Spleen (tissue), 11 donors: ENCODE data around the gene AP1M1. TPM values are rescaled to one million over a fixed set of nuclear protein-coding genes. Genes with fewer than 3 reads are reported as not detected.

Experiments used
- DNase-seq: peaks from one replicate; pipeline ENCODE4 v3.0.0-alpha.2; 2020
- H3K27ac ChIP-seq, 8 donors: fragments of 200-600 bp; sonication (generic) in 7 of 8; 1 replicate in 4 of 8; 2 replicates in 4 of 8; pipeline versions ENCODE4 v1.5.0 to v1.8.0; 2016 to 2021; ENCODE audit warnings: inconsistent platforms in 4 of 8, mild to moderate bottlenecking in 4 of 8, moderate library complexity in 1 of 8
- H3K27me3 ChIP-seq, 7 donors: fragments of 200-600 bp; sonication (generic) in 6 of 7; replicated peaks in 1 of 7; 1 replicate in 4 of 7; 2 replicates in 3 of 7; pipeline versions ENCODE4 v1.5.0 to v1.8.0; 2016 to 2021; ENCODE audit warnings: inconsistent platforms in 3 of 7, mild to moderate bottlenecking in 1 of 7
- H3K36me3 ChIP-seq, 6 donors: fragments of 200-600 bp; sonication (generic) in 5 of 6; 1 replicate in 4 of 6; 2 replicates in 2 of 6; pipeline versions ENCODE4 v1.5.0 to v1.8.0; 2016 to 2021; ENCODE audit warnings: inconsistent platforms in 2 of 6
- H3K4me1 ChIP-seq, 6 donors: fragments of 200-600 bp; sonication (generic) in 5 of 6; 1 replicate in 3 of 6; 2 replicates in 3 of 6; pipeline versions ENCODE4 v1.5.0 to v1.8.0; 2016 to 2021; ENCODE audit warnings: inconsistent platforms in 3 of 6
- H3K4me3 ChIP-seq, 8 donors: fragments of 200-600 bp; sonication (generic) in 7 of 8; 1 replicate in 4 of 8; 2 replicates in 4 of 8; pipeline versions ENCODE4 v1.5.0 to v1.8.0; 2016 to 2021; ENCODE audit warnings: inconsistent platforms in 4 of 8, mild to moderate bottlenecking in 4 of 8, moderate library complexity in 2 of 8
- H3K9me3 ChIP-seq, 8 donors: fragments of 200-600 bp; sonication (generic) in 7 of 8; 1 replicate in 4 of 8; 2 replicates in 4 of 8; pipeline versions ENCODE4 v1.5.0 to v1.8.0; 2016 to 2021; ENCODE audit warnings: inconsistent platforms in 4 of 8
- POLR2A ChIP-seq, 3 donors: fragments of 450-650 bp; IDR thresholded peaks; one replicate each; pipeline ENCODE4 v1.5.1; 2017; ENCODE audit warnings: antibody characterized with exemption in 3 of 3, mild to moderate bottlenecking in 1 of 3
- POLR2AphosphoS5 ChIP-seq, 3 donors: sonication (generic); formaldehyde crosslinking; IDR thresholded peaks; one replicate each; pipeline ENCODE4 v1.5.1; 2017; ENCODE audit warnings: antibody characterized with exemption in 3 of 3
- WGBS, 5 donors: extraction: QIAGEN DNeasy Blood & Tissue Kit in 3 of 5; methylation state at CpG; one replicate each; pipeline versions ENCODE4 v1.1.5 to v1.1.7; 2013 to 2018; 5-methylcytosine and 5-hydroxymethylcytosine counted together
- intact Hi-C: fragments of 100-400 bp; cut with DNase I; formaldehyde crosslinking; loops from one replicate; pipeline ENCODE4 v1.15.0; 2023; ENCODE audit warnings: low total_unique reads
- polyA plus RNA-seq, 3 donors: library from polyadenylated mRNA; stranded (reverse); fragments of 200-250 nt; gene quantifications; one replicate each; pipeline ENCODE4 v1.2.1, GENCODE V29; 2013
- total RNA-seq, 7 donors: library from RNA; depleted of rRNA in 3 of 7; stranded (reverse); fragments of >200 nt in 3 of 7; fragmentation: NEBNext Ultra II Directional in 4 of 7; extraction: Animal tissue kit (Norgen Biotek cat#: 25700) in 4 of 7; gene quantifications; one replicate each; pipeline versions ENCODE4 v1.1.0 to v1.2.1, GENCODE V29; 2016 to 2021
- TF ChIP-seq, protein P1 (sequence below), 11 experiments: fragments of 200-600 bp in 7 of 11; fragments of 450-650 bp in 4 of 11; sonication (generic) in 4 of 11; IDR thresholded peaks in 8 of 11; conservative IDR thresholded peaks in 3 of 11; 1 replicate in 7 of 11; 2 replicates in 4 of 11; pipeline versions ENCODE4 v1.4.0 to v1.8.0; 2016 to 2021; ENCODE audit warnings: antibody characterized with exemption in 11 of 11, inconsistent platforms in 4 of 11, mild to moderate bottlenecking in 1 of 11
- donor health status: healthy with polysubstance abuse.
- donor health status: DM: no; HTN: no; CAD: no; lungs with moderate emphysema.
- donor health status: DM: no; HTN: no; CAD: no.
- donor health status: Bipolar disorder and iron deficiency.
- donor health status: healthy.
- donor health status: DM: no; HTN: no; CAD: no.
- donor health status: DM: yes; HTN: yes; CAD: no.

Gene AP1M1
- total and polyA plus RNA-seq, 10 donors = 27.9 to 82.8 (median 60.5) TPM

DNA sequence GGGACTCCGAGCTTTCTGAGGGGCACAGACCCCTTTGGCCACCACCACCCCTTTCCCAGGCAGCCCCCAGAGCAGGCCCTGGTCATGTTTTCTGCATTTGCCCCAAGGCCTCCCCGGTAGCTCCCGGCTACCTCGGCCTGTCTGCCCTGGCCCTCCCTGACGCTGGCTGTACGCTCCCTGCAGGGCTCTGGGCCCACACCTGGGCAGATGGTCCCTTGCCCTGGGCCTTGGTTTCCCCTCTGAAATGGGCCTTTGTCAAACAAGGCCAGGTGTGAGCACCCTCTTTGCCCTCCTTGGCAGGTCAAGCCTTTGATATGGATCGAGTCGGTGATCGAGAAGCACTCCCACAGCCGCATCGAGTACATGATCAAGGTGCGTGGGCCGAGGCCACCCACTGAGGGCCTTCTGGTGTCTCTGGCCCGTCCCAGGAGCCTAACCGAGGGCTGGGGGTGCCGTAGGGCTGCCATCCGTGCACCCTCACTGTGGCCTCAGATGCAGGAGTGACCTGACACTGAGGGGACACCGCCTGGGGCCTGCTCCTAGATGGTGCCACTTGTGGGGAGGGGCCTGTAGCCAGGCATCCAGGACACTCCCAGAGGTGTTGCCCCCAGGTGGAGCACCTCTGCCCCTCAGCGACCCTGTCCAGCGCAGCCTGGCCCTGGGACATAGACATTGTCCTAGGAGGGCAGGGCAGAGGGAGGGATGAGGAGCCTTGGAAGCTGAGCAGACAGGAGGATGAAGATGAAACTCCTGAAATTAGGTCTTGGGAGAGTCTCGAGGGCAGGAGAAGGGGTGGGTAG lies 30.3 kb downstream of the AP1M1 start:
- Histone ChIP-seq H3K36me3 (peaks cover 0 to 100% (median 95%) of the 10 kb centered on the region in 6 donors), H3K27me3 (no peaks in the 10 kb centered on the region), H3K4me1 (no peaks in the 10 kb centered on the region), H3K27ac (no peak overlapping the region), H3K4me3 (no peak overlapping the region), H3K9me3 (peaks cover 0 to 2% (median 0%) of the 10 kb centered on the region in 8 donors)
- WGBS, 5 donors = 88 to 96% (median 92%) methylated on average over 18 to 21 of the region's 21 CpGs
- no peak for DNase-seq
- TF ChIP-seq POLR2A (IDR thresholded peaks at IDR 0.05) (no peak), POLR2AphosphoS5 (IDR thresholded peaks at IDR 0.05) (peak in 1 of 3 donors; percentile 33)
- intact Hi-C loops = no loop called here

DNA sequence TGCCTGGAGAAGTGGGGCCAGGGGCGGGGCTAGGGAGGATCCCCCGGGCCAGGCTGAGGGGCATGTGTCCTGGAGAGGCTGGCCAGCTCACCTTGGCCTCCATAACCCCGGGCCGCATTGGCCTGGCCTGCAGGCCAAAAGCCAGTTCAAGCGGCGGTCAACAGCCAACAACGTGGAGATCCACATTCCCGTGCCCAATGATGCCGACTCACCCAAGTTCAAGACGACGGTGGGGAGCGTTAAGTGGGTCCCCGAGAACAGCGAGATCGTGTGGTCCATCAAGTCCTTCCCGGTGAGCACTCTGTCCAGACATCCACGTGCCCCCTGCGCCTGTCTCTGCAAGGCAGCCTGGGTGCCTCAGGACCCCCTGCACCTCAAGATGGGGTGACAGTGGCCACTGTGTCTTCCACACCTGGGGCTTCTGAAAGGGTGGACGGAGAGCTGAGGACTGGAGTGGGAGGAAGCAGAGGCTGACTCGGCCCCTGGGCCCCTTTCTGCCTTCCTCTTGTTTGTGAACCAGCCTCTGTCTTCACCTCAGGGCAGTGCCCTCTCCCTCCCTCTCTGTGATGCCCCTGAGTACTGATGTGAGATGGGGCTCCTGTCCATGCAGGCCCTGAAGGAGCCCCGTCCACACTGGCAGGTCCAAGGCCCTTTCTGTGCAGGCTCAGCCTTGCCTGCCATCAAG lies 31.1 kb downstream of the AP1M1 start:
- no peak for DNase-seq
- Histone ChIP-seq H3K36me3 (peaks cover 0 to 100% (median 95%) of the 10 kb centered on the region in 6 donors), H3K4me3 (no peak overlapping the region), H3K9me3 (no peaks in the 10 kb centered on the region), H3K27me3 (no peaks in the 10 kb centered on the region), H3K4me1 (no peaks in the 10 kb centered on the region), H3K27ac (no peak overlapping the region)
- intact Hi-C loops = no loop called here
- TF ChIP-seq POLR2A (IDR thresholded peaks at IDR 0.05) (no peak), POLR2AphosphoS5 (IDR thresholded peaks at IDR 0.05) (no peak)
- TF ChIP-seq, protein P1, sequence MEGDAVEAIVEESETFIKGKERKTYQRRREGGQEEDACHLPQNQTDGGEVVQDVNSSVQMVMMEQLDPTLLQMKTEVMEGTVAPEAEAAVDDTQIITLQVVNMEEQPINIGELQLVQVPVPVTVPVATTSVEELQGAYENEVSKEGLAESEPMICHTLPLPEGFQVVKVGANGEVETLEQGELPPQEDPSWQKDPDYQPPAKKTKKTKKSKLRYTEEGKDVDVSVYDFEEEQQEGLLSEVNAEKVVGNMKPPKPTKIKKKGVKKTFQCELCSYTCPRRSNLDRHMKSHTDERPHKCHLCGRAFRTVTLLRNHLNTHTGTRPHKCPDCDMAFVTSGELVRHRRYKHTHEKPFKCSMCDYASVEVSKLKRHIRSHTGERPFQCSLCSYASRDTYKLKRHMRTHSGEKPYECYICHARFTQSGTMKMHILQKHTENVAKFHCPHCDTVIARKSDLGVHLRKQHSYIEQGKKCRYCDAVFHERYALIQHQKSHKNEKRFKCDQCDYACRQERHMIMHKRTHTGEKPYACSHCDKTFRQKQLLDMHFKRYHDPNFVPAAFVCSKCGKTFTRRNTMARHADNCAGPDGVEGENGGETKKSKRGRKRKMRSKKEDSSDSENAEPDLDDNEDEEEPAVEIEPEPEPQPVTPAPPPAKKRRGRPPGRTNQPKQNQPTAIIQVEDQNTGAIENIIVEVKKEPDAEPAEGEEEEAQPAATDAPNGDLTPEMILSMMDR (IDR thresholded peaks at IDR 0.05 in 8 of 11, conservative IDR thresholded peaks at IDR 0.05 in 3 of 11) = no peak
- WGBS, 5 donors = 82 to 91% (median 88%) methylated on average over 19 to 21 of the region's 21 CpGs

DNA sequence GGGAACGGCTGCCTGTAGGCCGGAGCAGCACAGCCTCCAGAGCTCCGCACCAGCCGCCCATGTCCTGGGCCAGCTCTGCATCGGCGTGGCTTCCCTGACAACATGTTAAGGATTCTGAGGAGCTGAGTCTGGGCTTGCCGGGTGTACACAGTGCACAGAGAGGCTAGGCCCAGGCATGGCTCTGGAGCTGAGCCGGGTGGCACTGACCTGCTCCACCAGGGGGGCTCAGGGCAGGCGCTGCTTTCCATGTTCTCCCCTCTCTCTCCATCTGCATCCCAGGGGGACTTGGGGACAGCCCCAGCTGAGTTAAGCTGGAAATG lies 31.6 kb downstream of the AP1M1 start:
- no peak for DNase-seq
- Histone ChIP-seq H3K27ac (no peak overlapping the region), H3K4me1 (no peaks in the 10 kb centered on the region), H3K4me3 (no peak overlapping the region), H3K27me3 (no peaks in the 10 kb centered on the region), H3K36me3 (peaks cover 0 to 100% (median 95%) of the 10 kb centered on the region in 6 donors), H3K9me3 (no peaks in the 10 kb centered on the region)
- TF ChIP-seq, protein P1 (IDR thresholded peaks at IDR 0.05 in 8 of 11, conservative IDR thresholded peaks at IDR 0.05 in 3 of 11) = no peak
- TF ChIP-seq POLR2A (IDR thresholded peaks at IDR 0.05) (no peak), POLR2AphosphoS5 (IDR thresholded peaks at IDR 0.05) (no peak)
- intact Hi-C loops = no loop called here
- WGBS, 5 donors = 86 to 97% (median 94%) methylated on average over 8 to 9 of the region's 9 CpGs

DNA sequence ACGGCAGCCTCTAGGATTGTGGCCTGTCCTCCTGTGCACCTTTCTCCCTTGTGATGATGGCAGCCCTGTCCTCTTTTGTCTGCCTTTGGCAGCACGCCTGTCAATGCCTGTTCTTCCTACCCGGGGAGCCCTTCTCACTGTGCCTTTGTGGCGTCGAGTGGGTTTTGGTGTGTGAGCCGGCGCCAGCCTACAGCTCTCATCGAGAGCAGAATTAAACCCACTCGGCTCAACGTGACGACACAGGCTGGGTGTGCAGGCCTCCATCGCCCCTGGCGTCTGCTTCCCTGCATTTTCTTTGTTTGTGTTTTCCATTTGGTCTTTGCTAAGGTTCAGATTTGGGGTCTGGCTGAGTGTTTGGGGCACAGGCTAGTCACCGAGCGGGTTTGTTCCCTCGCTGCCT lies 34.4 kb downstream of the AP1M1 start:
- H3K27me3 ChIP-seq = no peaks in the 10 kb centered on the region
- no peaks in the 10 kb centered on the region for H3K9me3 ChIP-seq
- DNase-seq = no peak
- H3K27ac ChIP-seq = no peak overlapping the region
- no peak for TF ChIP-seq POLR2AphosphoS5 (IDR thresholded peaks at IDR 0.05)
- 96 to 98% (median 96%) methylated on average over 16 of the region's 16 CpGs for WGBS, 5 donors
- H3K36me3 ChIP-seq = peaks cover 0 to 98% (median 86%) of the 10 kb centered on the region in 6 donors
- intact Hi-C loops = no loop called here
- peaks cover 0 to 15% (median 0%) of the 10 kb centered on the region in 6 donors for H3K4me1 ChIP-seq
- H3K4me3 ChIP-seq = no peak overlapping the region

DNA sequence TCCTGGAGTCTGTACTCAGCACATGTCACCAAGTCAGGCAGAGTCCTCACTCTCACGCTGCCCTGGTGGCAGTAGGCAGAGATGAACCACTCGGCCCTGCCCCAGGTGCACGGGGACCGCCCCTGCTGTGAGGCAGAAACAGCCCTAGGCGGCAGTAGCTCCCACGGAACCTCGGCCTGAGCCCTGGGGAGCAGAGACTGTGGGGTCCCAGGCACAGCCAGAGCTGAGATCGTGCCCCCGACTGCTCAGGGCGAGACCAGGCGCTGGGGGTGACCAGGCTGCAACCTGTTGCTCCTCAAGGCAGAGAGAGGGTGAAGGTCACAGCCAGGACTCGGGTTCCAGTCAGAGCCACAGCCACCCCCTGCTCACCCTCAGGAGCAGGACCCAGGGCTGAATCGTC lies 34.9 kb downstream of the AP1M1 start:
- TF ChIP-seq, protein P1 (IDR thresholded peaks at IDR 0.05 in 8 of 11, conservative IDR thresholded peaks at IDR 0.05 in 3 of 11) = no peak
- peak in 1 of 3 donors; percentile 47 for TF ChIP-seq POLR2AphosphoS5 (IDR thresholded peaks at IDR 0.05)
- Histone ChIP-seq H3K4me3 (no peak overlapping the region), H3K27me3 (no peaks in the 10 kb centered on the region), H3K4me1 (peaks cover 0 to 19% (median 0%) of the 10 kb centered on the region in 6 donors), H3K9me3 (no peaks in the 10 kb centered on the region), H3K27ac (no peak overlapping the region), H3K36me3 (peaks cover 0 to 93% (median 81%) of the 10 kb centered on the region in 6 donors)
- 87 to 96% (median 93%) methylated on average over 12 to 13 of the region's 13 CpGs for WGBS, 5 donors
- intact Hi-C loops = no loop called here
- DNase-seq = no peak
